Ascending aorta (tissue), 2 donors: ENCODE results near the gene COLEC12. TPM values are rescaled to one million over a fixed set of nuclear protein-coding genes. Genes with fewer than 3 reads are reported as not detected.

ENCODE experiments used
- DNase-seq, 2 donors: peaks; one replicate each; pipeline ENCODE4 v3.0.0-alpha.2; 2019; ENCODE audit warnings: low spot score in 2 of 2
- H3K27ac ChIP-seq, 2 donors: fragments of 200-600 bp; sonication (generic); one replicate each; pipeline ENCODE4 v1.5.1; 2016 to 2017; ENCODE audit warnings: mild to moderate bottlenecking in 1 of 2
- H3K27me3 ChIP-seq: fragments of 200-600 bp; sonication (generic); one replicate; pipeline ENCODE4 v1.5.1; 2017
- H3K36me3 ChIP-seq, 2 donors: fragments of 200-600 bp; sonication (generic); one replicate each; pipeline ENCODE4 v1.5.1; 2016
- H3K4me1 ChIP-seq, 2 donors: fragments of 200-600 bp; sonication (generic); one replicate each; pipeline ENCODE4 v1.5.1; 2016 to 2017; ENCODE audit warnings: mild to moderate bottlenecking in 1 of 2
- H3K4me3 ChIP-seq, 2 donors: fragments of 200-600 bp; sonication (generic); one replicate each; pipeline ENCODE4 v1.5.1; 2016 to 2017; ENCODE audit warnings: mild to moderate bottlenecking in 1 of 2
- H3K9me3 ChIP-seq, 2 donors: fragments of 200-600 bp; sonication (generic); one replicate each; pipeline ENCODE4 v1.5.1; 2016
- CTCF ChIP-seq, 3 experiments: fragments of 200-600 bp in 2 of 3; fragments of 450-650 bp in 1 of 3; sonication (generic) in 2 of 3; IDR thresholded peaks; one replicate each; pipeline ENCODE4 v1.5.1; 2016 to 2019; ENCODE audit warnings: antibody characterized with exemption in 3 of 3, mild to moderate bottlenecking in 1 of 3, moderate library complexity in 1 of 3
- intact Hi-C: fragments of 100-400 bp; cut with DNase I; formaldehyde crosslinking; loops from one replicate; pipeline ENCODE4 v1.15.1; 2023
- total RNA-seq: library from RNA; depleted of rRNA; stranded (reverse); fragments of >200 nt; gene quantifications from one replicate; pipeline ENCODE4 v1.1.0, GENCODE V29; 2016

COLEC12 gene
- total RNA-seq, 1 donor from 2014 or later, result 9.5 TPM

DNA sequence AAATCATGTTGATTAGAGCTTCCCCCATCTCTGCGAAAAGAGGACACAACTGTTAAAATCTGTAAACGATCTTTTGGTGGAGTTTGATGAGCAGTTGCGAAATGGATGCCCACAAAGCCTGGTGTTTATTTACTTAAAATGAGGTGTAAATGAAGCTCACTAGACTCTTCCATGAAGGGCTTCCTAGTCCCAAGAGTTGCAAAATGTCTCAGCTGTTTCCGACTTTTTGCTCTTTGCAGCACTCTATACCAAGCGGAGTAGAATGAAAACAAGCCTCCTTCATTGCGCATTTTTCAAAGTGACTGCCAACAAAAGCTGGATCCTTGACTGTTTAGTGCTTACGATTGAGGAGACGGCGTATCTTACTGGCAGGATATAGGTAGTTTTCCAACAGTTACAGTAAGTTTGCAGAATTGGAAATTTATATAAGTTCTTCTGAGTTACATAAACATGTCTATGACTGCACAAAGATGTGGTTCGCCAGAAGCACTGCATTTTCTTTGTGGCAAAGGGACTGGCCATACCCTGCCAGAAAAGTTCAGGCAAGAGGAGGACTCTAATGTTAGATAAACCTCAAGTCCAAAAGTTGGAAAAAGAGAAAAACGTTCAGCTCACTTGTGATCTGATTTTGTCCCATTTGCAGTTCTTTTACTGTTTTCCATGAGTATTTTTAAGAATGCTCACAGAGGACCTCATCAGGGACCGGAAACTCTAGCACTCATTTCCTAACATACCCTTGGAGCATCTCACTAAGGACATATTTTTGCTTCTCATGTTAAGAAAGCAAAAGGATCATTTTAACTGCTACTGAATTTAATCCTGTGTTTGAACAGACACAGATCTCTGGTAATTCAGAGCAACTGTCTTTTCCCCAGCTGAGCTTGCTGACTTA, 42.7 kb downstream of the COLEC12 start:
- peaks cover 0 to 18% of the 10 kb centered on the region in 2 donors for H3K4me1 ChIP-seq
- TF ChIP-seq CTCF (IDR thresholded peaks at IDR 0.05), result no peak
- peak overlapping the region in 1 of 2 donors; percentile 53 for H3K4me3 ChIP-seq
- no peaks in the 10 kb centered on the region for H3K27me3 ChIP-seq
- H3K36me3 ChIP-seq, result no peaks in the 10 kb centered on the region
- H3K9me3 ChIP-seq, result no peaks in the 10 kb centered on the region
- peak overlapping the region; percentile 35 to 70 for H3K27ac ChIP-seq
- intact Hi-C loops, result no loop called here
- DNase-seq, result no peak

- intact Hi-C loops, result no loop called here
- Histone ChIP-seq H3K9me3 (peaks cover under 1 to 4% of the 10 kb centered on the region in 2 donors), H3K4me1 (peaks cover 0 to 18% of the 10 kb centered on the region in 2 donors), H3K27ac (peak overlapping the region; percentile 35 to 70), H3K36me3 (no peaks in the 10 kb centered on the region), H3K4me3 (peak overlapping the region; percentile 5 to 53), H3K27me3 (no peaks in the 10 kb centered on the region)
- TF ChIP-seq CTCF (IDR thresholded peaks at IDR 0.05), result no peak
- DNase-seq, result peak in 1 of 2 donors; percentile 73
Measured at GRCh38 chr18:457140-457519, 43.4 kb downstream of the COLEC12 start.

- Histone ChIP-seq H3K9me3 (peaks cover 6 to 9% of the 10 kb centered on the region in 2 donors), H3K27me3 (no peaks in the 10 kb centered on the region), H3K27ac (peak overlapping the region; percentile 35 to 70), H3K4me3 (peak overlapping the region; percentile 5 to 53), H3K36me3 (no peaks in the 10 kb centered on the region), H3K4me1 (peaks cover 0 to 18% of the 10 kb centered on the region in 2 donors)
- peak in 1 of 2 donors; percentile 70 for DNase-seq
- no peak for TF ChIP-seq CTCF (IDR thresholded peaks at IDR 0.05)
- intact Hi-C loops, result no loop called here
Measured at GRCh38 chr18:456361-457139, 44.0 kb downstream of the COLEC12 start.

DNA sequence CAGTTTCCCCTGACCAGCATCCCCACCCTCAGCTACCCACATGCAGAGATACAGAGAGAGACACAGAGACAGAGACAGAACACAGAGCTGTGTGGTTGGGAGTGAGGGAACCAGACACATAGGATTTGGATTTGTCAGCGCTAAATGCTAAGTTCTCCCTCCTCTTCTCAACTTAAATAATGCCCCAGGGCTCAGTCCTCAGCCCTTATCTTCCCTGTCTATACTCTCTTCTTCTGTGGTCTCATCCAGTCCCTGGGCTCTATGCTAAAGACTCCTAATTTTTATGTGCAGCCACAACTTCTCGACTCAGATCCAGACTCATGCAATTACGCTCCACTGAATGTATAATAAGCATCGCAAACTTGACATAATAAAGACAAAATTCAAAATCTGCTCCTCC, 47.1 kb downstream of the COLEC12 start:
- no peak overlapping the region for H3K4me3 ChIP-seq
- no peak overlapping the region for H3K27ac ChIP-seq
- intact Hi-C loops, result no loop called here
- TF ChIP-seq CTCF (IDR thresholded peaks at IDR 0.05), result no peak
- peaks cover 0 to 18% of the 10 kb centered on the region in 2 donors for H3K4me1 ChIP-seq
- DNase-seq, result no peak
- H3K36me3 ChIP-seq, result no peaks in the 10 kb centered on the region
- H3K27me3 ChIP-seq, result no peaks in the 10 kb centered on the region
- H3K9me3 ChIP-seq, result peaks cover 12 to 22% of the 10 kb centered on the region in 2 donors

DNA sequence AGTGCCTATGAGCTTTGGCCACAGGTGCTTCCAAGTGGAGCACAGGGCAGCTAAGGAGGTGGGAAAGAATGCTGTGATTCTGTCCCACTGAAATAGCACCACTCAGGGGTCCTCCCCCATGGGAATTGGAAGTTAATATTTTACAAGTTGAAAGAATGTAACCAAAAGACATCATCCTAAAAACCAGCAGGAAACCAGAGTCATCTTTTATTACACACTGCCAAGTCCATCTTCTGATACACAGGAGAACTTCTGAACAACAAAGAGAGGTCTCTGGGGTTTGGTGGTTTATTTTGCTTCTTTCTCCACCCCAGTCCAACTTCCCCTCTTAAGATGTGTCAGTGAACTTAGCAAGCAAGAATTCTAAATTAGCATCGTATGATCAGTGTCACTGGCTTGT, 47.7 kb downstream of the COLEC12 start:
- no peak for TF ChIP-seq CTCF (IDR thresholded peaks at IDR 0.05)
- intact Hi-C loops, result no loop called here
- H3K27ac ChIP-seq, result no peak overlapping the region

More for the DNA sequence above, 47.7 kb downstream of the COLEC12 start:
- Histone ChIP-seq H3K4me3 (no peak overlapping the region), H3K27me3 (no peaks in the 10 kb centered on the region), H3K36me3 (no peaks in the 10 kb centered on the region), H3K9me3 (peaks cover 12 to 22% of the 10 kb centered on the region in 2 donors), H3K4me1 (peaks cover 0 to 12% of the 10 kb centered on the region in 2 donors)
- no peak for DNase-seq
